Fibroblast of the aortic adventitia (primary cell): ENCODE results near the gene DCAKD. TPM values are rescaled to one million over a fixed set of nuclear protein-coding genes. Genes with fewer than 3 reads are reported as not detected.

Source experiments
- DNase-seq: peaks from one replicate; pipeline ENCODE4 v3.0.0-alpha.2; 2010; ENCODE audit warnings: low read depth
- H3K4me3 ChIP-seq: 2 replicates; pipeline ENCODE4 v1.5.1; 2011; ENCODE audit warnings: low read depth, mild to moderate bottlenecking, control low read depth, low read length, moderate library complexity
- total RNA-seq: library from RNA; depleted of rRNA; stranded (reverse); fragments of >200 nt; gene quantifications from 2 replicates; pipeline ENCODE4 v1.2.3, GENCODE V29; 2012; ENCODE audit warnings: low replicate concordance
- TF ChIP-seq, protein P1 (sequence below): IDR thresholded peaks from 2 replicates; pipeline ENCODE4 v1.5.1; 2011; ENCODE audit warnings: mild to moderate bottlenecking, low read length, control low read depth, inconsistent platforms; ENCODE audit not compliant: insufficient read depth

Gene DCAKD
- total RNA-seq, 1 donor = 31.3 TPM

DNA sequence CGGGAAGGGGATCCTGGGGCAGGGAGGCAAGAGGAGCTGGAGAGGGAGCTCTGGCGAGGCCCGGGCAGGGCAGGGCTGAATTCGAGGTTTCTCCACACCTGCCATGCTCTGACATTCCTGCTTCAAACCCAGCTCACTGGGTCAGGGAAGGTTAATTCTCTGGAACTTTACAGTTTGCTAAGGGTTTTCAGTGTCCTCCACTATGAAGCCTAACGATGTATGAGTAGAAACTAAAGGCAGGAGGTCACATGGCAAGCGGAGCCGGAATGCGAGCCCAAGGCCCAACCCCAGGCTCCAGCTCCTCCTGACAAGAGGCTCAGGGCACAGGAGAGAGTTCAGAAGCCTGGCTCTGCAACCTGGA lies 29.2 kb downstream of the DCAKD start:
- DNase-seq = no peak
- no peak overlapping the region for H3K4me3 ChIP-seq
- TF ChIP-seq, protein P1, sequence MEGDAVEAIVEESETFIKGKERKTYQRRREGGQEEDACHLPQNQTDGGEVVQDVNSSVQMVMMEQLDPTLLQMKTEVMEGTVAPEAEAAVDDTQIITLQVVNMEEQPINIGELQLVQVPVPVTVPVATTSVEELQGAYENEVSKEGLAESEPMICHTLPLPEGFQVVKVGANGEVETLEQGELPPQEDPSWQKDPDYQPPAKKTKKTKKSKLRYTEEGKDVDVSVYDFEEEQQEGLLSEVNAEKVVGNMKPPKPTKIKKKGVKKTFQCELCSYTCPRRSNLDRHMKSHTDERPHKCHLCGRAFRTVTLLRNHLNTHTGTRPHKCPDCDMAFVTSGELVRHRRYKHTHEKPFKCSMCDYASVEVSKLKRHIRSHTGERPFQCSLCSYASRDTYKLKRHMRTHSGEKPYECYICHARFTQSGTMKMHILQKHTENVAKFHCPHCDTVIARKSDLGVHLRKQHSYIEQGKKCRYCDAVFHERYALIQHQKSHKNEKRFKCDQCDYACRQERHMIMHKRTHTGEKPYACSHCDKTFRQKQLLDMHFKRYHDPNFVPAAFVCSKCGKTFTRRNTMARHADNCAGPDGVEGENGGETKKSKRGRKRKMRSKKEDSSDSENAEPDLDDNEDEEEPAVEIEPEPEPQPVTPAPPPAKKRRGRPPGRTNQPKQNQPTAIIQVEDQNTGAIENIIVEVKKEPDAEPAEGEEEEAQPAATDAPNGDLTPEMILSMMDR = no peak

DNA sequence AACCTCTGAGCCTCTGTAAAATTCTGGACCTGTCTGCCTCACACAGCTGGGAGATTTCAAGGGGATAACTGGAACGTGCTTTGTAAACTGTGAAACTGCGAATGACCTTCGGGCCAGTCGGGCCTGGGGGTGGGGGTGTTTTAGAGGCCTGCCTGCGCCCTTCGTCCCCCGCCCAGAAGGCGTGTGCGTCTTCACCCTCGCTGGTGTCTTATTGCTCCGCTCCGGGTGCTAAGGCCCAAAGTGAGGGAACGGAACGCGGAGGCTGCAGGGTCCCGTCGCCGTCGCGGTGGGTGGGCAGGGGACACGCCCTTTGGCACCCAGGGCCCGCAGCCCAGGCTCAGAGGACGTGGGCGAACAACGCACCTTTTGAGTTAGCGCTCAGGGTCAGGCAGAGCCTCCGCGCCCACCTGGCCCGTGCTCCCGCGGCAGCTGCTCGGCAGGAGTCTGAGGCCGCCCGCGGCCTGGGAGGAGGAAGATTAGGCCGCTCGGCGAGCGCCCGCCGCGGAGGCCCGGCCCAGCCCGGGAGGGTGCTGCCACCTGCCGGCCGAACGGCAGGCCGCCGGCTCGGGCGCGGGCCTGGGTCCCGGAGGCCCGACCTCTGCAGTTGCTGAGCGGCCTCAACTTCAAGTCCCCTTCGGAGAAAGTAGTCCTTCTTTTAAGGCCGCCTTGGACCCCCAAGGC lies 29.7 kb downstream of the DCAKD start:
- TF ChIP-seq, protein P1 = peak; percentile 56
- peak; percentile 51 for DNase-seq

DNA sequence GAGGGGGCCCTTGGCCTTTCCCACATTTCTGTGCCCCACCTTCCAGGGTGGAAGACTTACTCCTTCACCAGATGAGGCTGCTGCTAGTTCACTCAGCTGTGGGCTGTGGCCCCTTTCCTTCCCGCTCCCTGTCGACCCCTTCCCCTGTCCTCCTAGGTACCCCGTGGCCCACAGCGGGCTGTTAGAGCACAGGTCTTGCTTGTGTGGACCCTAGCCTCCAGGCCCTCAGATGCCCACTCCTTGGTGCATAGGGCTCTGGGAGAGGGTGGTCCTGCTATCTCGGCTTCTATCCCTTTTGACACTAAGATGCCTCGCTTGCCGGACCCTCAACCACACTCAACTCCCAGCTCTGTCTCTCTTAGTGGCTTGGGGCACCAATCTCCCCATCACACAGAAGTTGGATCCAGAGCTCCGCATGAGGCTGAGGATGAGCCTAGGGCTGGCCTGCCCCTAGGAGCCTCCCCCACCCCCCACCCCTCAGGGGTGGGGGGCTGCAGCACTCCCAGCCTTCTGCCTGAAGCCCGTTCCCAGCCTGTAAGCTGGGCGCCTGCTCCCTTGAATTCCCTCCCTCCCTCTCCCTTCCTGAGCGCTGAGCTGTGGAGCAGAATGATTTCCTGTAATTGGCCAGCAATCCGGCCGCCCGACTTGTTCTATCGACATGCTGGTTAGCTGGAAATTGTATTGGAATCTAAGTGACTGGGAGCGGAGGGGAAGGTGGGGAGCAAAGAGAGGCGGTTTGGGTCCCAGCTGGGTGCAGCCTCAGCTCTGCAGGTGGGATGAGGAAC lies 30.9 kb downstream of the DCAKD start:
- no peak overlapping the region for H3K4me3 ChIP-seq
- TF ChIP-seq, protein P1 = no peak
- peak; percentile 16 for DNase-seq

More for the DNA sequence above, 29.7 kb downstream of the DCAKD start:
- H3K4me3 ChIP-seq = peak overlapping the region; percentile 53

DNA sequence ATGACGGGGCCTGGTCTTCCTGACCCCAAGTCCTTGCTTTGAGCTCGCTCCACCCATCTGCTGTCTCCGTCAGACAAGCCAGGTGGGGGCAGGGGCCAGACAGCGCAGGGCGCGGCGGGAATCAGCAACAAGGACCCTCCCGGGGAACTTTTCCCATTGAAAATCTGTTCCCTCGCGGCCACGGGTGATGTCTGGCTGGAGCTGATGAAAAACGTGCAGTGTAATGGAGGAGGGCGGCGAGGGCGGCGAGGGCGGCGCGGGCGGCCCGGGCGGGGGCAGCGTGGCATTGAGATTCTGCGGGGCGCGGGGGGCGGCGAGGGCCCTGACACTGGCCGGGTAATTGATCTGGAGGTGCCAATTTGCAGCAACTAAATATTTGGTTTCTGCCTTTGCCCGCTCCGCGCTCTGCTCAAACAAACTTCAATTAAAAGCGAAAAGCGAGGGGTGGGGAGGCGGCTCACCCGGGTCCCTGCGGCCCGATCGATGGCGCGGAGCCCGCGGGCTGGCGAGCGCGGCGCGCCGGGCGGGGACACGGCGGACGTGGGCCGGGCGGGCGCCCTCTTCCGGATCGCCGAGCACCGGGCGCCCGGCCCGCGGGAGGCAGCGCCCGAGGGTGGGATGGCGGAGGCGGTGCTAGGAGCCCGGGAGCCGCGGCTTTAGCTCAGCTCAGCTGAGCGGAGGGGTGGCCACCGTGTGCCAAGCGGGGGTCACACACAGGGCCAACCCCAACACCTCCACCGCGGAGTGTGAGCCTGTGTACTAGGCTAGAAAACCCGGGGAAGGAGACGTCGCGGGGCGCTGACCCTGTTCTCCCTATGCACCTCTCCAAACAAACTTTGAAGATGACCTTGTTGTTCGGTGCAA lies 32.4 kb downstream of the DCAKD start:
- TF ChIP-seq, protein P1 = peak; percentile 38
- H3K4me3 ChIP-seq = peak overlapping the region; percentile 61
- DNase-seq = peak; percentile 41

DNA sequence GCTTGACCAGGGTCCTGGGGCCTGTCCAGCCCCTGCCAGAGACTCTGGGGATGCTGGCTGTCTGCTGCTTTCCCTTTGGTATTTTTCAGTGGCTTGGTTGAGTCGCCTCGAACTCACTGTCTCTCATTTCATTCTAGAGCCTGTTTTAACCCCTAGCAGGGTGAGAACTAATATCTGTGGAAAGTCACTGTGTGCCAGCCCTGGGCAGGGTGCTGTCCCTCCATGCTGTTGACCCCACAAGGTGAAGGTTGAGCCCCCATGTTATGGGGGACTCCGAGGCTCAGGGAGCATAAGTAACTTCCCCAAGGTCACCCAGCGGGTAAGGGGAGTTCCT lies 33.0 kb downstream of the DCAKD start:
- DNase-seq = no peak
- H3K4me3 ChIP-seq = peak overlapping the region; percentile 61
- TF ChIP-seq, protein P1 = no peak

DNA sequence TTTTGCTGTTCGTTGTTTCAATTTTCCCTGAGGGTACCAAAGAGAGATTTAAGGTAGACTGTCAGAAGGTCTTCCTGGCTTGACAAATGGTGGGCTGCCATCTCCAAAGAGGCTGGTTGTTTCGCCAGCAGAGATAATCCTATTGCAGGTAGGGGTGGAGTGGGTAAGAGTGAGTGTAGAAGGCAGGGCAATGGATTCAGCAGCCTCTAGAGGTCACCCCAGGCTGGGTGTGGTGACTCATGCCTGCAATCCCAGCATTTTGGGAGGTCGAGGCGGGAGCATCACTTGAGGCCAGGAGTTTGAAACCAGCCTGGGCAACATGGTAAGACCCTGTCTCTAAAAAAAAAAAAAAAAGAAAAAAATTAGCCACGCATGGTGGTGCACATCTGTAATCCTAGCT lies 34.6 kb downstream of the DCAKD start:
- DNase-seq = no peak
- no peak overlapping the region for H3K4me3 ChIP-seq
- TF ChIP-seq, protein P1 = peak; percentile 41
